ENCODE measurements around the gene CCDC91. TPM values are rescaled to one million over a fixed set of nuclear protein-coding genes. Genes with fewer than 3 reads are reported as not detected.

CCDC91 gene
- total and polyA plus RNA-seq, 9 of the 15 experiments (the other 6 are each of a cell fraction or from before 2014, with no cell fraction given), result 10.1 to 31.1 (median 26.3) TPM

DNA sequence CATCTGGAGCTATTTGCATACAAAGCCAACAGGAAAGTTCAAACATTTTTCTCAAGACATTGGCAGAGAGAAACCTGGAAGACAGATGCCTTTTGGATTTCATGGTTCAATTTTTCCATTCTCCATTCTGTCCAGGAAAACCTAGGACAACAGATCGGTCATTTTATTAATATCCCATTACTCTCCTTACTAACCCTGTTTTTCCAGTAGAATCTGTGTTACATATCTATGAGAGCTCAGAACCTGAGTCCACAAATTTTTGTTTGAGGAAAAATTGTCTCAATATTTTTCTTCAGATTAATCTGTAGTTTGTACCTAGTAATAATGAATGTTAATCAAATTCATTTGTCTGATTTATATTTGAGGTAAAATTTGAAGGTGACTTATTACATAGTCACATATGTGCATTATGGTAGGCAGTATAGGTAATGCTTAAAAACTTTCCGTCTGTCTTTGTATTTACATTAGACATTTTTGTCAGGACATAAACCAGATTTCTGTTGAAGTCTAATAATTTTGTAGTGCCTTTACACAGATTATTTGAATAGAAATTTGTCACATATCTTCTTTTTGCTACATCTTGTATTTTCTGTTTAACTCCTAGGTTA, 75.3 kb downstream of the CCDC91 start:
- no TSS peak for BruUV-seq (replicated peaks)
- POLR2A ChIA-PET, result interaction anchor here (1.1 to 1.3 kb wide), 2 partner anchors 17 to 36 kb away, joined by 3 to 5 read pairs; no protein-coding TSS in a partner anchor
- WGBS (ENCODE audit: insufficient coverage, low coverage, missing lambda C conversion rate), result 80% methylated on average over 2 of the region's 2 CpGs

More for the DNA sequence above, 75.3 kb downstream of the CCDC91 start:
- no peaks in the 10 kb centered on the region for H3K9me1 ChIP-seq (ENCODE audit: control insufficient read depth, insufficient read depth, low read length)
- H3K4me1 ChIP-seq (replicated peaks in 1 of 2; ENCODE audit: control insufficient read depth in 2 of 2, insufficient read depth in 2 of 2, low read length in 2 of 2), result no peaks in the 10 kb centered on the region
- FAIRE-seq, result no peak
- DNase-seq (ENCODE audit: extremely low read depth in 1 of 4, low spot score in 3 of 4), result no peak
- CTCF ChIA-PET (ENCODE audit: low intra/inter-chr PET ratio), result no interaction called here
- no peak overlapping the region for H3K9ac ChIP-seq (ENCODE audit: insufficient read depth in 1 of 2, low read depth in 2 of 2, low read length in 2 of 2)
- H3K36me3 ChIP-seq (ENCODE audit: control insufficient read depth, insufficient read depth, low read length), result 0 out of 3 replicates have a peak, but pooled peaks cover 2% of the 10 kb centered on the region
- TF ChIP-seq BDP1 (IDR thresholded peaks at IDR 0.05; ENCODE audit: insufficient read depth, insufficient read length) (no peak), SMARCA4 (IDR thresholded peaks at IDR 0.05) (no peak), ZNF253 (CRISPR knock-in tag; conservative IDR thresholded peaks at IDR 0.05) (no peak), TAF7 (tag; IDR thresholded peaks at IDR 0.05) (no peak), FOXK2 (conservative IDR thresholded peaks at IDR 0.05 in 1 of 2, IDR thresholded peaks at IDR 0.05 in 1 of 2; ENCODE audit: low read depth in 2 of 2) (no peak), MYC (IDR thresholded peaks at IDR 0.05; ENCODE audit: low read depth, low read length) (no peak), MYC (CRISPR knock-in tag; IDR thresholded peaks at IDR 0.05; ENCODE audit: borderline replicate concordance, low read depth) (no peak), ZZZ3 (IDR thresholded peaks at IDR 0.05) (no peak), LARP7 (IDR thresholded peaks at IDR 0.05) (no peak), SREBF2 (CRISPR knock-in tag; IDR thresholded peaks at IDR 0.05) (no peak)
- TF ChIP-seq, protein P1, sequence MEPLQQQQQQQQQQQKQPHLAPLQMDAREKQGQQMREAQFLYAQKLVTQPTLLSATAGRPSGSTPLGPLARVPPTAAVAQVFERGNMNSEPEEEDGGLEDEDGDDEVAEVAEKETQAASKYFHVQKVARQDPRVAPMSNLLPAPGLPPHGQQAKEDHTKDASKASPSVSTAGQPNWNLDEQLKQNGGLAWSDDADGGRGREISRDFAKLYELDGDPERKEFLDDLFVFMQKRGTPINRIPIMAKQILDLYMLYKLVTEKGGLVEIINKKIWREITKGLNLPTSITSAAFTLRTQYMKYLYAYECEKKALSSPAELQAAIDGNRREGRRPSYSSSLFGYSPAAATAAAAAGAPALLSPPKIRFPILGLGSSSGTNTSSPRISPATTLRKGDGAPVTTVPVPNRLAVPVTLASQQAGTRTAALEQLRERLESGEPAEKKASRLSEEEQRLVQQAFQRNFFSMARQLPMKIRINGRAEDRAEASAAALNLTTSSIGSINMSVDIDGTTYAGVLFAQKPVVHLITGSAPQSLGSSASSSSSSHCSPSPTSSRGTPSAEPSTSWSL (CRISPR knock-in tag; IDR thresholded peaks at IDR 0.05; ENCODE audit: borderline replicate concordance), result no peak
- TF ChIP-seq, protein P2, sequence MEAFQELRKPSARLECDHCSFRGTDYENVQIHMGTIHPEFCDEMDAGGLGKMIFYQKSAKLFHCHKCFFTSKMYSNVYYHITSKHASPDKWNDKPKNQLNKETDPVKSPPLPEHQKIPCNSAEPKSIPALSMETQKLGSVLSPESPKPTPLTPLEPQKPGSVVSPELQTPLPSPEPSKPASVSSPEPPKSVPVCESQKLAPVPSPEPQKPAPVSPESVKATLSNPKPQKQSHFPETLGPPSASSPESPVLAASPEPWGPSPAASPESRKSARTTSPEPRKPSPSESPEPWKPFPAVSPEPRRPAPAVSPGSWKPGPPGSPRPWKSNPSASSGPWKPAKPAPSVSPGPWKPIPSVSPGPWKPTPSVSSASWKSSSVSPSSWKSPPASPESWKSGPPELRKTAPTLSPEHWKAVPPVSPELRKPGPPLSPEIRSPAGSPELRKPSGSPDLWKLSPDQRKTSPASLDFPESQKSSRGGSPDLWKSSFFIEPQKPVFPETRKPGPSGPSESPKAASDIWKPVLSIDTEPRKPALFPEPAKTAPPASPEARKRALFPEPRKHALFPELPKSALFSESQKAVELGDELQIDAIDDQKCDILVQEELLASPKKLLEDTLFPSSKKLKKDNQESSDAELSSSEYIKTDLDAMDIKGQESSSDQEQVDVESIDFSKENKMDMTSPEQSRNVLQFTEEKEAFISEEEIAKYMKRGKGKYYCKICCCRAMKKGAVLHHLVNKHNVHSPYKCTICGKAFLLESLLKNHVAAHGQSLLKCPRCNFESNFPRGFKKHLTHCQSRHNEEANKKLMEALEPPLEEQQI (IDR thresholded peaks at IDR 0.05), result no peak
- H2AFZ ChIP-seq (ENCODE audit: low read depth, low read length), result no peak overlapping the region
- intact Hi-C loops (cut with micrococcal nuclease) (no loop called here), in situ Hi-C loops (cut with MboI) (no loop called here)
- H4K20me1 ChIP-seq (replicated peaks; ENCODE audit: control insufficient read depth, insufficient read depth, low read length), result no peaks in the 10 kb centered on the region
- H3K4me3 ChIP-seq, result no peak overlapping the region
- no peaks in the 10 kb centered on the region for H3K27me3 ChIP-seq (ENCODE audit: control insufficient read depth in 2 of 2, insufficient read depth in 2 of 2, low read length in 2 of 2)
- ATAC-seq, result no peak
- H3K79me2 ChIP-seq (ENCODE audit: control insufficient read depth, insufficient read depth, low read length), result no peaks in the 10 kb centered on the region
- H3K27ac ChIP-seq (ENCODE audit: extremely low read depth, low read depth, low read length), result no peak overlapping the region
- no peaks in the 10 kb centered on the region for H3K9me3 ChIP-seq (replicated peaks; ENCODE audit: control insufficient read depth, insufficient read depth, low read depth, low read length)
- H3K4me2 ChIP-seq (ENCODE audit: insufficient read depth, low read length), result no peak overlapping the region
